H1 (cell line): Measurements from ENCODE around the gene DHCR24. TPM values are rescaled to one million over a fixed set of nuclear protein-coding genes. Genes with fewer than 3 reads are reported as not detected.

Experiments used
- CTCF ChIA-PET: fragments of 300-600 bp; sonication (Branson Sonifier 250); formaldehyde crosslinking; loops from one replicate; lab custom pipeline; 2021; ENCODE audit not compliant: partially characterized antibody; lab: Charles Lee
- POLR2A ChIA-PET: fragments of 300-600 bp; sonication (Branson Sonifier 250); formaldehyde crosslinking; loops from one replicate; lab custom pipeline; 2021; ENCODE audit warnings: inconsistent platforms; ENCODE audit not compliant: partially characterized antibody; lab: Charles Lee
- DNase-seq, 2 experiments: peaks; one replicate each; pipeline versions ENCODE4 v3.0.0 to v3.0.0-alpha.2; 2010 to 2022; ENCODE audit warnings: low spot score in 2 of 2, low read depth in 1 of 2, mixed read lengths in 1 of 2
- FAIRE-seq: peaks from 2 replicates; lab custom pipeline; 2011; peaks lifted over from hg19 to GRCh38; lab: Jason Lieb, UNC
- H2AFZ ChIP-seq: 2 replicates; pipeline ENCODE4 v1.8.1; 2012; ENCODE audit warnings: low read length, inconsistent platforms
- H2AK5ac ChIP-seq: 2 replicates; pipeline ENCODE4 v1.6.1; 2013; ENCODE audit warnings: low read depth, low read length
- H2BK120ac ChIP-seq: replicated peaks from 2 replicates; pipeline ENCODE3; 2013; ENCODE audit warnings: low read depth, low read length, inconsistent platforms
- H2BK12ac ChIP-seq: 2 replicates; pipeline ENCODE4 v1.6.1; 2013; ENCODE audit warnings: low read depth, low read length
- H2BK15ac ChIP-seq: 2 replicates; pipeline ENCODE4 v1.6.1; 2013; ENCODE audit warnings: low read length
- H2BK20ac ChIP-seq: 2 replicates; pipeline ENCODE4 v1.6.1; 2013; ENCODE audit warnings: low read length
- H2BK5ac ChIP-seq: 2 replicates; pipeline ENCODE4 v1.6.1; 2013; ENCODE audit warnings: low read depth, low read length
- H3K14ac ChIP-seq: 2 replicates; pipeline ENCODE4 v1.6.1; 2013; ENCODE audit warnings: inconsistent platforms; ENCODE audit not compliant: insufficient read length
- H3K18ac ChIP-seq: 2 replicates; pipeline ENCODE4 v1.6.1; 2013; ENCODE audit warnings: low read length; ENCODE audit errors: extremely low read depth
- H3K23ac ChIP-seq: 2 replicates; pipeline ENCODE4 v1.6.1; 2013; ENCODE audit warnings: inconsistent platforms; ENCODE audit not compliant: insufficient read length
- H3K23me2 ChIP-seq: 2 replicates; pipeline ENCODE4 v1.6.1; 2013; ENCODE audit warnings: low read depth, low read length
- H3K27ac ChIP-seq: 2 replicates; pipeline ENCODE4 v1.6.1; 2011; ENCODE audit warnings: low read depth, low read length, inconsistent platforms
- H3K27me3 ChIP-seq, 4 experiments: replicated peaks in 1 of 4; 1 replicate in 1 of 4; 2 replicates in 3 of 4; pipeline versions ENCODE4 v1.6.1 to v1.8.1; 2011 to 2013; ENCODE audit warnings: low read length in 3 of 4, mild to moderate bottlenecking in 3 of 4, inconsistent platforms in 2 of 4, mixed read lengths in 2 of 4, moderate library complexity in 1 of 4; ENCODE audit not compliant: control insufficient read depth in 3 of 4, insufficient read depth in 3 of 4; ENCODE audit errors: extremely low read depth in 1 of 4
- H3K36me3 ChIP-seq, 4 experiments: 2 replicates each; pipeline versions ENCODE4 v1.6.1 to v1.8.1; 2011 to 2013; ENCODE audit warnings: mild to moderate bottlenecking in 4 of 4, low read length in 3 of 4, moderate library complexity in 2 of 4, control low read depth in 1 of 4, inconsistent platforms in 1 of 4; ENCODE audit not compliant: insufficient read depth in 4 of 4, control insufficient read depth in 2 of 4
- H3K4ac ChIP-seq: replicated peaks from 2 replicates; pipeline ENCODE3; 2013; ENCODE audit warnings: low read length, low read depth, mixed read lengths, inconsistent platforms; ENCODE audit not compliant: insufficient read length
- H3K4me1 ChIP-seq, 4 experiments: replicated peaks in 1 of 4; 1 replicate in 1 of 4; 2 replicates in 3 of 4; pipeline versions ENCODE4 v1.6.1 to v1.8.1; 2011 to 2013; ENCODE audit warnings: low read length in 3 of 4, inconsistent platforms in 2 of 4, mixed read lengths in 1 of 4; ENCODE audit not compliant: insufficient read depth in 4 of 4, control insufficient read depth in 3 of 4
- H3K4me2 ChIP-seq, 2 experiments: 2 replicates each; pipeline versions ENCODE4 v1.6.1 to v1.8.1; 2011 to 2013; ENCODE audit warnings: low read depth in 2 of 2, low read length in 2 of 2, control low read depth in 1 of 2, inconsistent platforms in 1 of 2, mild to moderate bottlenecking in 1 of 2; ENCODE audit not compliant: insufficient read depth in 1 of 2
- H3K4me3 ChIP-seq, 4 experiments: fragments of 200-600, 300-600 bp in 1 of 4; sonication (generic), shearing (Covaris generic), sonication (Bioruptor Twin) in 1 of 4; 2 replicates each; pipeline versions ENCODE4 v1.5.1 to v1.8.1; 2011 to 2016; ENCODE audit warnings: low read length in 4 of 4, low read depth in 3 of 4, control low read depth in 2 of 4, inconsistent platforms in 2 of 4, mild to moderate bottlenecking in 2 of 4, mixed read lengths in 1 of 4, moderate library complexity in 1 of 4; ENCODE audit not compliant: insufficient read depth in 2 of 4; ENCODE audit errors: extremely low read depth in 1 of 4
- H3K56ac ChIP-seq: replicated peaks from 2 replicates; pipeline ENCODE3; 2013; ENCODE audit warnings: low read depth, mild to moderate bottlenecking, mixed read lengths, low read length, inconsistent platforms; ENCODE audit not compliant: insufficient read length
- H3K79me1 ChIP-seq: 2 replicates; pipeline ENCODE4 v1.6.1; 2013; ENCODE audit warnings: low read depth, low read length, control low read depth
- H3K79me2 ChIP-seq, 2 experiments: 2 replicates each; pipeline versions ENCODE4 v1.6.1 to v1.8.1; 2012 to 2013; ENCODE audit warnings: low read length in 2 of 2, mild to moderate bottlenecking in 2 of 2, inconsistent platforms in 1 of 2; ENCODE audit not compliant: insufficient read depth in 2 of 2, control insufficient read depth in 1 of 2
- H3K9ac ChIP-seq, 4 experiments: replicated peaks in 1 of 4; 1 replicate in 1 of 4; 2 replicates in 3 of 4; pipeline versions ENCODE4 v1.6.1 to v1.8.1; 2011 to 2013; ENCODE audit warnings: low read depth in 3 of 4, low read length in 3 of 4, control low read depth in 2 of 4, mild to moderate bottlenecking in 2 of 4, moderate library complexity in 2 of 4, inconsistent platforms in 1 of 4; ENCODE audit errors: extremely low read depth in 1 of 4
- H3K9me3 ChIP-seq, 2 experiments: 2 replicates each; pipeline versions ENCODE4 v1.6.1 to v1.8.1; 2012 to 2013; ENCODE audit warnings: mild to moderate bottlenecking in 2 of 2, moderate library complexity in 2 of 2, control low read depth in 1 of 2, inconsistent platforms in 1 of 2, low read depth in 1 of 2, low read length in 1 of 2, mixed read lengths in 1 of 2; ENCODE audit not compliant: insufficient read depth in 2 of 2
- H4K20me1 ChIP-seq, 2 experiments: replicated peaks in 1 of 2; 2 replicates each; pipeline versions ENCODE3 to v1.8.1; 2011 to 2013; ENCODE audit warnings: inconsistent platforms in 2 of 2, low read length in 2 of 2, mild to moderate bottlenecking in 1 of 2; ENCODE audit not compliant: insufficient read depth in 2 of 2, control insufficient read depth in 1 of 2
- H4K5ac ChIP-seq: 2 replicates; pipeline ENCODE4 v1.6.1; 2013; ENCODE audit warnings: low read length, low read depth, mixed read lengths, inconsistent platforms; ENCODE audit not compliant: insufficient read length
- H4K8ac ChIP-seq: 2 replicates; pipeline ENCODE4 v1.8.0; 2013; ENCODE audit warnings: mild to moderate bottlenecking, moderate library complexity, low read length, inconsistent platforms; ENCODE audit not compliant: insufficient read depth; ENCODE audit errors: extremely low read depth
- H4K91ac ChIP-seq: replicated peaks from 2 replicates; pipeline ENCODE3; 2013; ENCODE audit warnings: low read length, mixed read lengths, inconsistent platforms; ENCODE audit not compliant: insufficient read length
- CHD2 ChIP-seq: IDR thresholded peaks from 2 replicates; pipeline ENCODE4 v1.6.1; 2012; ENCODE audit warnings: low read length, improper control_type of control experiment
- CTBP2 ChIP-seq: IDR thresholded peaks from 2 replicates; pipeline ENCODE4 v1.7.0; 2011; ENCODE audit warnings: borderline replicate concordance, mild to moderate bottlenecking, moderate library complexity, mixed read lengths, low read length; ENCODE audit not compliant: insufficient read depth, insufficient read length
- GTF2F1 ChIP-seq: IDR thresholded peaks from 2 replicates; pipeline ENCODE4 v1.6.1; 2012; ENCODE audit warnings: low read depth, low read length, improper control_type of control experiment, borderline replicate concordance
- KDM4A ChIP-seq: IDR thresholded peaks from one replicate; pipeline ENCODE4 v1.7.1; 2012; ENCODE audit warnings: low read depth, mild to moderate bottlenecking, moderate library complexity, low read length, inconsistent platforms; ENCODE audit not compliant: severe bottlenecking
- POLR2AphosphoS5 ChIP-seq: IDR thresholded peaks from 2 replicates; pipeline ENCODE4 v1.6.1; 2011; ENCODE audit warnings: low read depth, low read length
- RAD21 ChIP-seq, 2 experiments: IDR thresholded peaks in 1 of 2; conservative IDR thresholded peaks in 1 of 2; 2 replicates each; pipeline ENCODE4 v1.6.1; 2011; ENCODE audit warnings: low read depth in 2 of 2, low read length in 2 of 2, improper control_type of control experiment in 1 of 2, inconsistent platforms in 1 of 2, mild to moderate bottlenecking in 1 of 2, moderate library complexity in 1 of 2
- TBP ChIP-seq: IDR thresholded peaks from 2 replicates; pipeline ENCODE4 v1.6.1; 2011; ENCODE audit warnings: low read depth, low read length, improper control_type of control experiment
- YY1 ChIP-seq: IDR thresholded peaks from 2 replicates; pipeline ENCODE4 v1.6.1; 2011; ENCODE audit warnings: low read depth, mild to moderate bottlenecking, low read length
- WGBS, 2 experiments: shearing (Covaris generic) in 1 of 2; methylation state at CpG; one replicate each; pipeline versions ENCODE4 v1.1.6 to v1.1.7; 2013 to 2015; ENCODE audit warnings: low lambda C conversion rate in 2 of 2, mixed read lengths in 2 of 2, inconsistent platforms in 1 of 2, low coverage in 1 of 2, missing lambda C conversion rate in 1 of 2; ENCODE audit not compliant: insufficient replicate concordance in 2 of 2, insufficient coverage in 1 of 2, insufficient read length in 1 of 2; ENCODE audit errors: extremely low coverage in 1 of 2, missing lambda C conversion rate in 1 of 2; 5-methylcytosine and 5-hydroxymethylcytosine counted together
- polyA plus RNA-seq, 7 experiments: library from polyadenylated mRNA; depleted of rRNA in 3 of 7; stranded (reverse) in 5 of 7; unstranded in 2 of 7; fragments of >200 nt in 5 of 7; fragments of 200-250 nt in 2 of 7; gene quantifications; 1 replicate in 5 of 7; 2 replicates in 1 of 7; 4 replicates in 1 of 7; pipeline versions ENCODE4 v1.2.1 to v1.2.3, GENCODE V29; 2011 to 2013; ENCODE audit warnings: missing spikeins in 2 of 7, mixed read lengths in 2 of 7
- total RNA-seq: library from RNA; stranded (reverse); fragmentation: NEBNext Ultra II Directional; extraction: Animal tissue kit (Norgen Biotek cat#: 25700); gene quantifications from 2 replicates; pipeline ENCODE4 v1.2.1, GENCODE V29; 2021
- TF ChIP-seq, protein P1 (sequence below): IDR thresholded peaks from 2 replicates; pipeline ENCODE4 v1.6.1; 2012; ENCODE audit warnings: inconsistent platforms
- TF ChIP-seq, protein P2 (sequence below): IDR thresholded peaks from 2 replicates; pipeline ENCODE4 v1.6.1; 2012; ENCODE audit warnings: low read length, inconsistent platforms

DHCR24 gene
- total and polyA plus RNA-seq, 2 of the 8 experiments (the other 6 are each of a cell fraction or from before 2014, with no cell fraction given) = 370 to 419 TPM

DNA sequence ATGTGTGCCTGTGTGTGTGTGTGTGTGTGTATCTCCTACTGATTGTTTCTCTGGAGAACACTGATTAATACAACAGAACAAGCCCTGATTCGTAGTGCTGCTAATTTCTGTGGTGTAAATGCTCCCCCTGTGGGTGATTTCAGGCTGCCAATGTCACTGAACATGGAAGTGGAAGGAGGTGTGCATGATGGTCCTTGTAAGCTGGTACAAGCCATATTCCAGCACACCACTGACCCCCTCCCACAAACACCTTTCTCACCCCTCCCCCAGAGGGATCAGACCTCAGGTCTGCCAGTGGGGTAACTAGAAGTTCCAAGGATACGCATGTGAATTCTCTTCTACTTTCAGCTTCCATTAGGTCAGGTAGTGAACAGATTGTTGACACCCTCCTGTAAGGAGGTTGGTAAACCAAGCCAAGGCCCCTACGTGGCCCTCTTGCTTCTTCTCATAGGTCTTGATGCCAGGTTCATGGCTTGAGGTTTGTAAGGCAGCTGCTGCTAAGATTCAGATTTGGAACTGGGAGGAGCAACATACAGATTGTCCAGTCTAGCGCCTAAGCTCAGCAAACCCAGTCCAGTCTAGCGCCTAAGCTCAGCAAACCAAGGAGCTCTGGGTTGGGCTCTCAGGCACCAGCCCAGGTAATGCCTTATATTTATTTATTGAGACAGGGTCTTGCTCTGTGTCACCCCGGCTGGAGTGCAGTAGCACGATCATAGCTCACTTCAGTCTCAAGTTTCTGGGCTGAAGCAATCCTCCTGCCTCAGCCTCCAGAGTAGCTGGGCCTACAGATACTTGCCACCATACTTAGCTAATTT lies 38.7 kb downstream of the DHCR24 start:
- Histone ChIP-seq H3K27me3 (no peaks in the 10 kb centered on the region), H3K23ac (no peak overlapping the region), H4K8ac (no peak overlapping the region), H3K9me3 (no peaks in the 10 kb centered on the region), H3K4me1 (no peaks in the 10 kb centered on the region), H2BK12ac (no peak overlapping the region), H3K23me2 (no peaks in the 10 kb centered on the region), H2BK5ac (no peak overlapping the region), H2AFZ (no peak overlapping the region), H3K14ac (no peak overlapping the region), H2BK120ac (no peak overlapping the region), H4K20me1 (peaks cover 3 to 13% of the 10 kb centered on the region in 2 experiments), H3K56ac (no peak overlapping the region), H3K27ac (no peak overlapping the region), H3K79me1 (peaks cover 2% of the 10 kb centered on the region; the same call in 1 of the 2 replicates), H2BK20ac (no peak overlapping the region), H3K36me3 (peaks cover 25 to 48% (median 44%) of the 10 kb centered on the region in 4 experiments), H4K91ac (no peak overlapping the region), H2AK5ac (no peak overlapping the region), H3K4me2 (no peak overlapping the region), H4K5ac (no peak overlapping the region), H3K4ac (no peak overlapping the region), H3K4me3 (no peak overlapping the region), H3K9ac (no peak overlapping the region), H2BK15ac (no peak overlapping the region), H3K79me2 (no peaks in the 10 kb centered on the region), H3K18ac (no peak overlapping the region)
- WGBS, 2 experiments = 83% methylated on average over 7 of the region's 7 CpGs; no CpG with 5 or more reads in 1 of the 2 experiments
- DNase-seq (no peak), FAIRE-seq (no peak)
- ChIA-PET CTCF (interaction anchor here (0.6 to 4.1 kb wide), 22 partner anchors 10 to 670 kb away, joined by 3 to 16 read pairs (median 4); partner anchors contain the start of gene DHCR24), POLR2A (interaction anchor here (2.1 kb wide), 1 partner anchor 25 kb away, joined by 4 read pairs; no protein-coding TSS in a partner anchor)
- TF ChIP-seq, protein P1, sequence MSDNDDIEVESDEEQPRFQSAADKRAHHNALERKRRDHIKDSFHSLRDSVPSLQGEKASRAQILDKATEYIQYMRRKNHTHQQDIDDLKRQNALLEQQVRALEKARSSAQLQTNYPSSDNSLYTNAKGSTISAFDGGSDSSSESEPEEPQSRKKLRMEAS = no peak
- TF ChIP-seq, protein P2, sequence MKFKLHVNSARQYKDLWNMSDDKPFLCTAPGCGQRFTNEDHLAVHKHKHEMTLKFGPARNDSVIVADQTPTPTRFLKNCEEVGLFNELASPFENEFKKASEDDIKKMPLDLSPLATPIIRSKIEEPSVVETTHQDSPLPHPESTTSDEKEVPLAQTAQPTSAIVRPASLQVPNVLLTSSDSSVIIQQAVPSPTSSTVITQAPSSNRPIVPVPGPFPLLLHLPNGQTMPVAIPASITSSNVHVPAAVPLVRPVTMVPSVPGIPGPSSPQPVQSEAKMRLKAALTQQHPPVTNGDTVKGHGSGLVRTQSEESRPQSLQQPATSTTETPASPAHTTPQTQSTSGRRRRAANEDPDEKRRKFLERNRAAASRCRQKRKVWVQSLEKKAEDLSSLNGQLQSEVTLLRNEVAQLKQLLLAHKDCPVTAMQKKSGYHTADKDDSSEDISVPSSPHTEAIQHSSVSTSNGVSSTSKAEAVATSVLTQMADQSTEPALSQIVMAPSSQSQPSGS = no peak
- no peak for TF ChIP-seq CHD2
- TF ChIP-seq YY1 = no peak
- no peak for TF ChIP-seq KDM4A
- no peak for TF ChIP-seq CTBP2
- no peak for TF ChIP-seq GTF2F1
- peak; percentile 70 for TF ChIP-seq POLR2AphosphoS5
- TF ChIP-seq RAD21 (IDR thresholded peaks at IDR 0.05 in 1 of 2, conservative IDR thresholded peaks at IDR 0.05 in 1 of 2; ENCODE audit: low read depth in 2 of 2, low read length in 2 of 2) = peak; percentile 42 to 47
- no peak for TF ChIP-seq TBP
